ENCODE results near the gene MAML2.
A peak's percentile ranks its signal among the peaks of the same experiment; 100 is the strongest.

Gene MAML2

GRCh38 chr11:96035031-96035739 lies 307.8 kb downstream of the MAML2 start:
- Histone ChIP-seq H3K36me3 (ENCODE audit: control insufficient read depth, insufficient read depth, low read length) (peaks cover 3% of the 10 kb centered on the region), H3K4me1 (ENCODE audit: control insufficient read depth, insufficient read depth, low read length, poor library complexity, severe bottlenecking) (peaks cover 15% of the 10 kb centered on the region), H3K27ac (ENCODE audit: low read depth, low read length, severe bottlenecking) (peak overlapping the region; percentile 16), H3K4me3 (ENCODE audit: extremely low read depth, insufficient read depth, low read length, poor library complexity, severe bottlenecking) (no peak overlapping the region), H3K9me3 (ENCODE audit: control insufficient read depth, low read length) (no peaks in the 10 kb centered on the region)
- 69 to 73% methylated on average over 4 of the region's 5 CpGs for WGBS, 2 experiments (ENCODE audit: insufficient coverage in 2 of 2)

DNA sequence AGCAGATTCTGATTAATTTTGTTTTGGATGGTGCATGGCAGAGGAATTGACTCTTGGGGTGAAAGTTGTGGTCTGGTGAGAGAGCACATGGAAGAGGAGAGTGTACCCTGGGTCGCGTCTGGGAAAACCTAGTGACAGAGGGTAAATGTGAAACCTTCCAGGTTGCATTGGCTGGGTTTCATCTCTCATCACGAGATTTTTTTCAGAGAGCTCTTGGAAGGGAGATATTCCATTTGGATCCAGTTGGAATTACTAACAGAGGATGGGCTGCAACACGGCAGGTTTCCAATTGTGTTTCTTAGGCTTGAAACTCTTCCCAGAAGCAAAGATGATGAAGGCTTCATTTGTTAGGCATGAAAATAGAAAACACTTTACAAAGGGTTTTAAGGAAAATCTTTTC lies 309.4 kb downstream of the MAML2 start:
- Histone ChIP-seq H3K27ac (ENCODE audit: low read depth, low read length, severe bottlenecking) (no peak overlapping the region), H3K4me3 (ENCODE audit: extremely low read depth, insufficient read depth, low read length, poor library complexity, severe bottlenecking) (no peak overlapping the region), H3K4me1 (ENCODE audit: control insufficient read depth, insufficient read depth, low read length, poor library complexity, severe bottlenecking) (peaks cover 15% of the 10 kb centered on the region), H3K36me3 (ENCODE audit: control insufficient read depth, insufficient read depth, low read length) (peaks cover 3% of the 10 kb centered on the region), H3K9me3 (ENCODE audit: control insufficient read depth, low read length) (no peaks in the 10 kb centered on the region)
- 100% methylated on average over 2 to 3 of the region's 4 CpGs for WGBS, 2 experiments (ENCODE audit: insufficient coverage in 2 of 2)

DNA sequence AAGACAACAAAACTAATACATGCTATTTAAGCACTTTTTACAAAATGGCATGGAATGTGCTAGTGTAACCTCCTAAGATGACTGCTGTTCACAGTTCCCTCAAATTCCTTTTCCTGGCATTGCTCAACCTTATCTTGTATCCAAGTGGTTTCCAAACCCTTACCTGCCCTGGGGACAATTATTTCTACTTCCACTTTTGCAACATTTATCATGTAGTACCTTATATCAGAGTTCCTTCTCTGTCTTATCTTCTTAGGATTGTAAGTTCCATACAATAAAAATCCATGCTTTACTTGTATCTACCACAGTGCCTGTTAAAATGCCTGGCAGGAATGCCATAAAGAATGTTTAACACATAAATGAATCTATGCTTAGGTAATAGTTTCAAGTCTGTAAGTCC lies 309.9 kb downstream of the MAML2 start:
- no peak overlapping the region for H3K27ac ChIP-seq (ENCODE audit: low read depth, low read length, severe bottlenecking)
- H3K36me3 ChIP-seq (ENCODE audit: control insufficient read depth, insufficient read depth, low read length): peaks cover 3% of the 10 kb centered on the region
- peaks cover 15% of the 10 kb centered on the region for H3K4me1 ChIP-seq (ENCODE audit: control insufficient read depth, insufficient read depth, low read length, poor library complexity, severe bottlenecking)
- H3K9me3 ChIP-seq (ENCODE audit: control insufficient read depth, low read length): no peaks in the 10 kb centered on the region
- H3K4me3 ChIP-seq (ENCODE audit: extremely low read depth, insufficient read depth, low read length, poor library complexity, severe bottlenecking): no peak overlapping the region

GRCh38 chr11:96028746-96029145 lies 314.2 kb downstream of the MAML2 start:
- Histone ChIP-seq H3K27ac (ENCODE audit: low read depth, low read length, severe bottlenecking) (no peak overlapping the region), H3K9me3 (ENCODE audit: control insufficient read depth, low read length) (no peaks in the 10 kb centered on the region), H3K4me3 (ENCODE audit: extremely low read depth, insufficient read depth, low read length, poor library complexity, severe bottlenecking) (no peak overlapping the region), H3K4me1 (ENCODE audit: control insufficient read depth, insufficient read depth, low read length, poor library complexity, severe bottlenecking) (no peaks in the 10 kb centered on the region), H3K36me3 (ENCODE audit: control insufficient read depth, insufficient read depth, low read length) (no peaks in the 10 kb centered on the region)

GRCh38 chr11:96027021-96027420 lies 316.0 kb downstream of the MAML2 start:
- Histone ChIP-seq H3K36me3 (ENCODE audit: control insufficient read depth, insufficient read depth, low read length) (peaks cover 9% of the 10 kb centered on the region), H3K4me3 (ENCODE audit: extremely low read depth, insufficient read depth, low read length, poor library complexity, severe bottlenecking) (no peak overlapping the region), H3K4me1 (ENCODE audit: control insufficient read depth, insufficient read depth, low read length, poor library complexity, severe bottlenecking) (no peaks in the 10 kb centered on the region), H3K9me3 (ENCODE audit: control insufficient read depth, low read length) (no peaks in the 10 kb centered on the region), H3K27ac (ENCODE audit: low read depth, low read length, severe bottlenecking) (no peak overlapping the region)

DNA sequence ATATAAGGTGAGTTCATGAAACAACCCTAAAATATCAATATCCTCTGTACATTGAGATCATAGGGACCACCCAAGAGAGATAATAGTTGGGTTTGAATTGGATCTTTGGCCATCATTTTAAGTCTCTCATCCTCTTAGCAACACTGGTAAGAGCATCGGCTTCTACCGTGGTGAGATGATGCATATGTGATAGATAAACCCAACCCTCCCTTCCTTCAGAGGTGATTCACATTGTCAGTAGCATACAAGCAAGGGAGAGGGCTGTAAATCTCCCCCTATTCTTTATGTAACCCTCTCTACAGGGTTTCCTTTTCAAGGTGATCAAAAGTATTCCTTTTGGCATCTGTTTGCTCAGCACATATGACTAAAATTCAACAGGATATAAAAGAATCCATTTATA lies 316.7 kb downstream of the MAML2 start:
- H3K9me3 ChIP-seq (ENCODE audit: control insufficient read depth, low read length): no peaks in the 10 kb centered on the region
- H3K4me1 ChIP-seq (ENCODE audit: control insufficient read depth, insufficient read depth, low read length, poor library complexity, severe bottlenecking): no peaks in the 10 kb centered on the region
- peaks cover 14% of the 10 kb centered on the region for H3K36me3 ChIP-seq (ENCODE audit: control insufficient read depth, insufficient read depth, low read length)
- WGBS, 2 experiments (ENCODE audit: insufficient coverage in 2 of 2): no CpG with 5 or more reads among the region's 2 CpGs
- H3K27ac ChIP-seq (ENCODE audit: low read depth, low read length, severe bottlenecking): no peak overlapping the region
- H3K4me3 ChIP-seq (ENCODE audit: extremely low read depth, insufficient read depth, low read length, poor library complexity, severe bottlenecking): no peak overlapping the region

DNA sequence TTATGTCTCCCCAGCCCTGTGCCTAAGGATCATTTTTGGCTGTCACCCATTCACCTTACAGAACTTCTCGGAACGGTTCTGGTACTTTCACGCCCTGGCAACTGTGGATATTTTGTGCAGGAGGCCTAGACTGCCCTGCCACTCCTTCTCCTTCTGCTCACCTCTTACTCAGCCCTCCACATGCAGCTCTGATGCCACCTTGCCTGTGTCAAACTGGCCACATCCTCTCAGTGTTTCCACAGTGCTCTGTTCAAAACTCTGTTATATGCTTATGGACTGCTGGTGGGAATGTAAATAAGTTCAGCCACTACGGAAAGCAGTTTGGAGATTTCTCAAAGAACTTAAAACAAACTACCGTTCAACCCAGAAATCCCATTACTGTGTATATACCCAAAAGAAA lies 318.3 kb downstream of the MAML2 start:
- WGBS, 2 experiments (ENCODE audit: insufficient coverage in 2 of 2): 95 to 96% methylated on average over 3 to 4 of the region's 5 CpGs
- H3K36me3 ChIP-seq (ENCODE audit: control insufficient read depth, insufficient read depth, low read length): peaks cover 14% of the 10 kb centered on the region
- no peak overlapping the region for H3K4me3 ChIP-seq (ENCODE audit: extremely low read depth, insufficient read depth, low read length, poor library complexity, severe bottlenecking)
- H3K9me3 ChIP-seq (ENCODE audit: control insufficient read depth, low read length): no peaks in the 10 kb centered on the region
- H3K4me1 ChIP-seq (ENCODE audit: control insufficient read depth, insufficient read depth, low read length, poor library complexity, severe bottlenecking): no peaks in the 10 kb centered on the region
- H3K27ac ChIP-seq (ENCODE audit: low read depth, low read length, severe bottlenecking): no peak overlapping the region

- WGBS, 2 experiments (ENCODE audit: insufficient coverage in 2 of 2): 94 to 100% methylated on average over 2 to 3 of the region's 7 CpGs
- Histone ChIP-seq H3K9me3 (ENCODE audit: control insufficient read depth, low read length) (no peaks in the 10 kb centered on the region), H3K4me3 (ENCODE audit: extremely low read depth, insufficient read depth, low read length, poor library complexity, severe bottlenecking) (no peak overlapping the region), H3K27ac (ENCODE audit: low read depth, low read length, severe bottlenecking) (no peak overlapping the region), H3K36me3 (ENCODE audit: control insufficient read depth, insufficient read depth, low read length) (peaks cover 14% of the 10 kb centered on the region), H3K4me1 (ENCODE audit: control insufficient read depth, insufficient read depth, low read length, poor library complexity, severe bottlenecking) (no peaks in the 10 kb centered on the region)
These were observed 319.7 kb downstream of the MAML2 start for GRCh38 chr11:96023275-96023674.

DNA sequence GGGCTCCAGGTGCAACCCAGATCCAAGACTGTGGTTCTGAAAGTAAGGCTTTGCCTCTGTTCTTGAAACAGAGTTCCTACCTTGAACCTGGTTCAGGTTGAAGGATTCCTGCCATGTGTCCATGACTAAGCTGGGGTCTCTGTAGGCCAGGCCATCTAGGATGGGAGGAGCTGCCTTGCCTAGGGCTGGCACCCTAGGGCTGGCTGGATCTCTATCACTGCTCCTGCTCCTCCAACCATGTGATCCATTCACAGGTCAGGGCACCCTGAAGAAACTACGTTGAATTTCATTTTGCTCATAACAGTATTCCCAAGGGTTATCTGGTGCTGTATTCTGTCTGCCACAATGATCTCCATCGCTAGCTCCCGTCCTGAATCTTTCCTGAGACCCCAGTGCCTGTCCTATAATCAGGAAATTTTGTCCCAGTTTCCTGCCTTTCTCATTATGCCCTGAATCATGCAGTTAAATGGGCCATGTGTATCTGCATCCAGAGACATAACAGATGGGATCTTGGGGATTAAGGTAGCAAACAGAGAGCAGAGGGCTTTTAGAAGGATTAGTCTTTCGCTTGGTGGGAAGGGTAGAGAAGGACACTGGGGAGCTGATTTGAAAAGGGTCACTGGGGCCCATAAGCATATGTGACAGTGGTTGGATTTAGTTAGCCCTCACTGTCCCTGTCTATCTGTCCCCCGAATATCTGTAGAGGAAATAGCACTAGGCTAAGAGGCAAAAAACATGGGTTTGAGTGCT lies 320.9 kb downstream of the MAML2 start:
- Histone ChIP-seq H3K27ac (ENCODE audit: low read depth, low read length, severe bottlenecking) (no peak overlapping the region), H3K9me3 (ENCODE audit: control insufficient read depth, low read length) (no peaks in the 10 kb centered on the region), H3K36me3 (ENCODE audit: control insufficient read depth, insufficient read depth, low read length) (peaks cover 14% of the 10 kb centered on the region), H3K4me1 (ENCODE audit: control insufficient read depth, insufficient read depth, low read length, poor library complexity, severe bottlenecking) (no peaks in the 10 kb centered on the region), H3K4me3 (ENCODE audit: extremely low read depth, insufficient read depth, low read length, poor library complexity, severe bottlenecking) (no peak overlapping the region)
- WGBS, 2 experiments (ENCODE audit: insufficient coverage in 2 of 2): 91 to 97% methylated on average over 5 of the region's 5 CpGs

GRCh38 chr11:96019810-96020747 lies 322.9 kb downstream of the MAML2 start:
- 63 to 67% methylated on average over 1 to 5 of the region's 8 CpGs for WGBS, 2 experiments (ENCODE audit: insufficient coverage in 2 of 2)
- peaks cover 8% of the 10 kb centered on the region for H3K4me1 ChIP-seq (ENCODE audit: control insufficient read depth, insufficient read depth, low read length, poor library complexity, severe bottlenecking)
- H3K9me3 ChIP-seq (ENCODE audit: control insufficient read depth, low read length): no peaks in the 10 kb centered on the region
- H3K27ac ChIP-seq (ENCODE audit: low read depth, low read length, severe bottlenecking): no peak overlapping the region
- peaks cover 14% of the 10 kb centered on the region for H3K36me3 ChIP-seq (ENCODE audit: control insufficient read depth, insufficient read depth, low read length)
- no peak overlapping the region for H3K4me3 ChIP-seq (ENCODE audit: extremely low read depth, insufficient read depth, low read length, poor library complexity, severe bottlenecking)

All from mesodermal cell (in vitro differentiated cells).